GM21367 (cell line): ENCODE results near the gene PACS2.

Experiments
- ATAC-seq: cut with Tn5 transposase; IDR thresholded peaks from one replicate; pipeline ENCODE4 v1.9.1; 2021; ENCODE audit not compliant: unreplicated experiment

Gene PACS2

DNA sequence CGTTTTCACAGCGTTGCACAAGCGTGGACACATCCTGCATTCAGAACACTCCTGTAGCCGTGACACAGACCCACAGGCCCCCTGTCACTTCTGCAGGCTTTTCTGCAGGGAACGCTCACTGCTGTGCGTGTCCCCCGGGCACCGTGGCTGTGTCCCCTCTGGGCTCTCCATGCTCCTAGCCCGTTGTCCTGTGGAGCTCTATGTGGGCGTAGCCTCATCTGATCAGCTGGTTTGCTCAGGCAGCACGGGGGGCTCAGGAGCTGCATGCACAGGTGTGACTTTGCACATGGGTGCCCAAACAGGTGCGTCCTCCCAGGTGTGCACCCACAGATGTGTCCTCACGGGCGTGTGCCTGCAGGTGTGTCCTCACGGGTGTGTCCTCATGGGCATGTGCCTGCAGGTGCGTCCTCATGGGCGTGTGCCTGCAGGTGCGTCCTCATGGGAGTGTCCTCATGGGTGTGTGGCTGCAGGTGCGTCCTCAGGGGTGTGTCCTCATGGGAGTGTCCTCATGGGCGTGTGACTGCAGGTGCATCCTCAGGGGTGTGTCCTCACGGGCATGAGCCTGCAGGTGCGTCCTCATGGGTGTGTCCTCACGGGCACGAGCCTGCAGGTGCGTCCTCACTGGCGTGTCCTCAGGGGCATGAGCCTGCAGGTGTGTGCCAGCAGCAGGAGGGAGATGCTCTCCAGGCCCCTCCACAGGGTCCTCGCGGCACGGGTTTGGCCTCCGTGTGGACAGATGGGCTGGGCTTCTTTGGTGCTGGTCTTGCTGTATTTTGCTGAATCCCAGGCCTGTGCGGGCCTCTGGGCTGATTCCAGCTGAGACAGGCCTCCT, 122.6 kb downstream of the PACS2 start:
- no peak for ATAC-seq

DNA sequence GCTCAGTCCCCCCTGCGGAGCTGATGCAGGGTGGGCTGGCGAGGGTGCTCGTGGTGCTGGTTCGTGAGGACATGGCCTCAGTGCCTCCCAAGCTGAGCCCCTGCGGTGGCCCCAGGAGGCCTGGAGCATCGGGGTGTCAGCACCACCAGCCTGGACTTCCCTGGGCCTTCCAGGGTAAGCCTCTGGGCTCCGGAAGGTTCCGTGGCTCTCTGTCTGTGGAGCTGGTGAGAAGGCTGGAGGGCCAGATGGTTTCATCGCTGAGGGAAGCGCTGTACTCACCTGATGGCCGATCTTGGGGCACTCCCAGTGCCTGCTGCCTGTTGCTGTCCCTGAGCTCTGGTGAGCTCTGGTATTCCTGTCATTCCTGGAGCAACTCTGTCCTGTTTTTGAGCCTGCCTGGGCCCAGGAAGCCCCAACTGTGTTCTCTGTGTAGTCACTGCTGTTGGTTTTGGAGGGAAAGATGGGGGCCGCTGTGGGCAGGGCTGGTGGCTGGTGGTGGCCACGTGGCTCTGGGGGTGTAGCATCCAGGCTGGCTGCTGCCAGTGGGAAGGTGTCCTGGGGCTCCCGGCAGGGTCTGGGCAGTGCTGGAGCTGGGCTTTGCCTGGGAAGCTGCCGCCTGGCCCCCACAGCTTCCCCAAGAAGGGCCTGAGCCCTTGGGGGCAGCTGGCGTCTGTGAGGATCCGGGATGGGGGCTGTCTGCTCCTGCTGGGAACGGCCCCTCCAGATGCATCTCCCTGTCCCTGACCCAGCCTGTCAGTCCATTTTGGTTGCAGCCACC, 123.4 kb downstream of the PACS2 start:
- no peak for ATAC-seq

DNA sequence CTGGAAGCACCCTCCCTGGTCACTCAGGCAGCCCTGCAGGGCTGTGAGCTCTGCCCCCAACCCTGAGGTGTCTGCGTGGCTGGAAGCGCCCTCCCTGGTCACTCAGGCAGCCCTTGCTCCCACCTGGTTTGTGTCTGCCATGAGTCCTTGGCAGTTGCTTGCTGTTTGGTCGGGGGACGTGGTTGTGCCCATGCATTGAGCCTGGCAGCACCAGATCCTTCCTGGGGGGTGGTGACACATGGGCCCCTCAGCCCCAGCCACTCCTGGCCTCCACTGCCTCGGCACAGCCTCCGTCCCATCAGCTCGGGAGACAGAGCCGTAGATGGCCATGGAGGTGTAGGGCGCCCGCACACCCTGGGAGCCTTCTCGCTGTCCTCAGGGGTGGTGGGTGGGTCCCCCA, 124.6 kb downstream of the PACS2 start:
- no peak for ATAC-seq

DNA sequence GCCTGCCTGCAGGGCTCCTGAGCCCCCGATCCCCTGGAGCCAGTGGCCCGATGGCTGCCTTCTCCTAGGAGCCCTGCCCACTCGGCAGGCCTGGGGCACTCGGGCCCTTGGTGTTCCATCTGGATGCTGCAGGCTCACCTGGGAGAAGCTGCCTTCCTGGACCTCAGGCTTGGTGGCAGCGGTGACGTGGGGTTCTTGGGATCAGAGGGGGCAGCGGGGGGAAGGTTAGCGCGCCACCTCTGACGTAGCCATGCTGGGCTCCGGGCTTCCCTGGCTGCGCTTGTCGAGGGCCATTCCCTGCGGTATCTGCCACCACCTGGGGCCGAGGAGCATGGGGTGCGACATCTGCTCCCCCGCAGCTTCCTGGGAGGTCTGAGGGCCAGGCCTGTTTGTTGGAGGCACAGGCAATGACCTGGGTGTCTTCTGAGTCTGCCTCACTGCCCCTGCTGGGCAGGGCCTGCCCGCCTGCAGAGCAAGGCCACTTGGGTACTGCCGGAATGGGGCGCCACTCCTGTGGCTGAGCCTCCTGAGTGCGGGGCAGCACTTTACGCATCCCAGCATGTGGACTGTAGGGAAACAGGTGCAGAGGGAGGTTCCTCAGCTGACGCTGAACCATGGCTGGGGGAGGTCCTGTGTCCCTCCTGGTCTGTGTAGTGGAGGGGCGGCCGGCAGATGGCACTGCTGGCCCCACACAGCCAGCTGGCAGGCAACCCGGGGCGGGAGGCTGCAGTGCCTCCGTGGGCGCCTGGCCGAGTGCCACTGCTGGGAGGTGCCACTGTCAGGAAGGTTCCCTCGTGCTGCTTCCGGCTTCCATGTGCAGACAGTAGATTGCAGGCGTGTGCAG, 125.4 kb downstream of the PACS2 start:
- no peak for ATAC-seq

DNA sequence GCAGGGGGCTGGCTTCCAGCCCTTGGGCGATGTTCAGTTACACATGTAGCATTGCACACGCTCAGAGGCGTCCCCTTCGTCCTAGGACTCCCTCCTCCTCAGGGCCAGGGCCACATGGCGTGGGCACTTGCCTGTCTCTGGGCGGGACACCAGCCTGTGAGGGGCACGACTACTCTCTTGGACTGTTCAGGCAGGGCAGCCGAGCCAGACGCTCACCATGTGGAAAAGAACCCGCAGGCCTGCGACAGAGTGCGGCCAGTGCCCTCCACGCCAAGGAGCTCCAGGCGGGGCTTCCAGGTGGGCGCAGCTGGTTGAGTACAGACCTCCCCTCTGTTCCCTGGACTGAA, 126.0 kb downstream of the PACS2 start:
- ATAC-seq: no peak

DNA sequence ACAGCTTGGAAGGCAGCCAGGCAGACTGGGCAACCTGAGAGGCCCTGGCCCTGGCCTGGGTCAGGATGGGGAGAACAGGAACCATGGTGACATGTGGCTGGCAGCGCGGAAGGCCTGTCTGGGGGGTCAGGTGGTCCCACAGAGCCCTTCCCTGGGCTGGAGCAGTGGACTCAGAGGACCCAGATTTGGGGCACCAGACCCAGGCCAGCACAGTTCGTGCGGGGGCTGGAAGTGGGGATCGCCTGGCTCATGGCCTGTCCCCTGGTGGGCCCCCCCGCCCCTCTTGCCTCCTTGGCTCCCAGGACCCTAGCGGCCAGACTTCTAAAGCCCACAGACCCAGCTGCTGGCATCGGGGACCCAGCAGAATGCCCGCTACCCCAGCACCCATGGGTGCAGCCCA, 126.4 kb downstream of the PACS2 start:
- no peak for ATAC-seq

DNA sequence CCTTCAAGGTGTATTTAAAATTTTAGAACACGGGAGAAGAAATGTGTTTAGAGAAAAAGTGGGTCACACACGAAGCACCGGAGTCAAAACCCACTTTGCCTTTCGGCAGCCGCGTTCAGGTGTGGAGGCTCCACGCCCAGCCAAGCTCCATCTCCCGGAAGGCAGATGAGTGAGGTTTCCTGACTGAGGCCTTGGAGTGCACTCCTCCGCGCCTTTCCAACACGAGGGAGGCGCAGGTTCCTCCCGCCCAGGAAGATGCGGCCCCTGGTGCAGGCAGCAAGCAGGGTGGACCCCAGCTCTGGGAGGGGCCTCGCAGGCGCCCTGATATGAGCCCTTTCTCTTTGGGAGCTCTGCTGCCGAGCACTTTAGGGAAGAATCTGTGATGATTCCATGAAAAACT, 127.6 kb downstream of the PACS2 start:
- no peak for ATAC-seq

DNA sequence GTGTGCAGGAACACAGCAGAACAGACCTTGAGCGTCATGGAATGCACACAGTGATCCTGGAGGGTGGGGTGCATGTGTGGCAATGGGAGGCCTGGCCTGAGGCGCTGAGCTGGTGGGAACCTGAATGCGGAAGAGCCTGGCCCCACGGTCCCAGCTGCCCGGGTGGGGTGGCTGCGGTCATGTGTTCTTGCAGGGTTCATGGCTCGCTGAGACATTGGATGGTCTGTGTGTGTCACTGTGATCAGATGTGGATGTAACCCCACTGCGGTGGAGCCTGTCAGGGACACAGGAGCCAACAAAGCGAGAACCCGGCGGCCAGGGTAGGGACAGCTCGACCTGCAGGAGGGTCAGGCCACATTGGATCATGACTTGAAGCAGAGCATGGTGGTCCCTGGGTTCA, 128.3 kb downstream of the PACS2 start:
- no peak for ATAC-seq

DNA sequence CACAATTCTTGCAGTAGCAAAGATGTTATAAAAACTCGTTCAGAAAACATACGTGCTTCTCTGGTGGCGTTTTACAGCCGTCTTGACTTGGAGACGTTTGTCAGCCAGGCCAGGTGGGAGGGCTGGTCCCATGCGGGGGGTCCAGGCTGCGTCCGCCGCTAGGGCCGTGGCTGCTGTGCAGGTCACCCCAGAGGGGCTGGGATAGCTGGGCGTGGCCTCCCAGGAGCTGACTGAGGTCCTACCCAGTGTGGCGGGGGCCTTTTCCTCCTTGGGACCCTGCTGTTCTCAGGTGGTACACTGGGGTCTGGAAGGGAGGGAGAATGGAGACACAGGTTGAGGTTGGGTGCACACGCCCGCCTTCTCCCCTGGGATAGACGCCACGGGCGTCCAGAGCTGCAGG, 130.3 kb downstream of the PACS2 start:
- no peak for ATAC-seq

DNA sequence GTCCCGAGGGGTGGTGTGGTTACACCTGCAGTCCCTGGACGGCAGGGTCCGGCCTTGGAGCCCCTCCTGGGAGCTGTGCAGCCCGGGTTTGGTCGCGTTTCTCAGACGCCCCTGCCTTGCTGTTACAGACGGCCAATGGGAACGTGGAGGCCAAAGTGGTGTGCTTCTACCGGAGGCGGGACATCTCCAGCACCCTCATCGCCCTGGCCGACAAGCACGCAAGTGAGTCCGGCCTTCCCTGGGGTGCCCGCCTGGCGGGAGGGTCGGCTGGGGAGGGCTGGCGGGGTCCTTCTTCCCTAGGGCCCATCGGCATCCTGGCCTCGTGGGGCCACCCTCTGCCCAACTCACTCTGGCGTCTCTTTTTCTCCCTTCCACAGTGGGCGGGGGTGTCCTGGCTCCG, 130.7 kb downstream of the PACS2 start:
- no peak for ATAC-seq

DNA sequence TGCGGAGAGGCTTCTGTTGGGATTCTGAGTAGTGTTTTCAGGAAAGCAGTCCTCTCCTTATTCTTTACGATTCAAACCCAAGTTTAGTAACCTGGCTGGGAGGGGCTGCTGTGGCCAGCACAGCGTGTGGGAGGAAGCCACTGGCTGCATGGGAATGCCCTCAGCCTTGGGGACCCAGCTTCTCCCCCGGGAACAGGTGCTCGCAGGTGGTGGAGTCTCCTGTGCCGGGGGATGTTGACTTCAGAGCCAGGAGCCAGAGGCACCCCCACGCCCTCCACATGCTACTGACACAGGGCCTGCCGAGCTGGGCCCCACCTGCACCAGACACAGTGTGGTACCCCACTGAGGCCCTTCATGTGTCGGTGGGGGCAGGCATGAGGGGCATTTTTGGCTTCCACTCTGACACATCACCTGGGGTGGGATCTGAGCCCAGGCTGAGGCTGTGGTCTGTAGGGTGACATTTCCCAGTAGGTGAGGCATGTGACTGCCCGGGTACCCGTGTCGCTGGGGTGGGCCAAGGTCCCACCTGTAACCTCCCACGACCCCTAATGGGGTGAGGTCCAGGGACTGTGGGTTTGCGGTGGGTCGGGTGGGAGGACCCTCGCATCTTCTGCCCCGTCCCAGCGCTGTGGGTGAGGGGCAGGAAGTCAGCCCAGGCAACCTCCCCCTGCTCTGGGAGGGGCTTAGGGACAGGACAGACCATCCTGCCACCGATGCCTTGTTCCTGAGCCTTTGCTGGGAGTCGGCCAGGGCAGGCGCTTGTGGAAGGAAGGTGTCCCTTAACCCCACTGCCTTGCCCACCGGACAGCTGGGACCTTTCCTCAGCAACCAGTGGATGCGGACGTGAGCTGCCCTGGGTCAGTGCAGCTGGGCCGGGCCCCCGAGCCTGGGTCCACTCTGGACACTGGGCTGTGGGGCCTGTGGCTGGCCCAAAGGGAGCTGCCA, 131.6 kb downstream of the PACS2 start:
- ATAC-seq: no peak

DNA sequence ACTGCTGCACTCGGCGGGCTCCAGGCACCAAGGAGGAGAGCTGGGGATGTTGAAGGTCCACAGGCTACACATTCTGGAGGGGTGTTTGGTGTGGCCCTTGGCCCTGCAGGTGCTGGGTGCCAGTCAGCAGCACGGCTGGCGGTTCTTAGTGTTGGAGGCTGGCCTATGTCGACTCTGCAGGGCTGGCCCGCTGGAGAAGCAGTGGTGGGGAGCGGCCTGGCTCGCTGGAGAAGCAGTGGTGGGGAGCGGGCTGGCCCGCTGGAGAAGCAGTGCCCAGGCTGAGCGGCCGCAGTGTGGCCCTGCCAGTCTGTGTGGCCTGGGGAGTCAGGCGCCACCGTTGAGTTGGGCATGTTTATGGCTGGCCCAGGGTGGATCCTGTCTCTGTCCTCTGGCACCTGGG, 132.4 kb downstream of the PACS2 start:
- ATAC-seq: no peak
